HG03439 (cell line): ENCODE data around the gene GNB1.

ENCODE experiments used
- ATAC-seq: cut with Tn5 transposase; IDR thresholded peaks from one replicate; pipeline ENCODE4 v1.9.1; 2021; ENCODE audit warnings: mild to moderate bottlenecking, moderate library complexity; ENCODE audit not compliant: unreplicated experiment

The GNB1 gene

DNA sequence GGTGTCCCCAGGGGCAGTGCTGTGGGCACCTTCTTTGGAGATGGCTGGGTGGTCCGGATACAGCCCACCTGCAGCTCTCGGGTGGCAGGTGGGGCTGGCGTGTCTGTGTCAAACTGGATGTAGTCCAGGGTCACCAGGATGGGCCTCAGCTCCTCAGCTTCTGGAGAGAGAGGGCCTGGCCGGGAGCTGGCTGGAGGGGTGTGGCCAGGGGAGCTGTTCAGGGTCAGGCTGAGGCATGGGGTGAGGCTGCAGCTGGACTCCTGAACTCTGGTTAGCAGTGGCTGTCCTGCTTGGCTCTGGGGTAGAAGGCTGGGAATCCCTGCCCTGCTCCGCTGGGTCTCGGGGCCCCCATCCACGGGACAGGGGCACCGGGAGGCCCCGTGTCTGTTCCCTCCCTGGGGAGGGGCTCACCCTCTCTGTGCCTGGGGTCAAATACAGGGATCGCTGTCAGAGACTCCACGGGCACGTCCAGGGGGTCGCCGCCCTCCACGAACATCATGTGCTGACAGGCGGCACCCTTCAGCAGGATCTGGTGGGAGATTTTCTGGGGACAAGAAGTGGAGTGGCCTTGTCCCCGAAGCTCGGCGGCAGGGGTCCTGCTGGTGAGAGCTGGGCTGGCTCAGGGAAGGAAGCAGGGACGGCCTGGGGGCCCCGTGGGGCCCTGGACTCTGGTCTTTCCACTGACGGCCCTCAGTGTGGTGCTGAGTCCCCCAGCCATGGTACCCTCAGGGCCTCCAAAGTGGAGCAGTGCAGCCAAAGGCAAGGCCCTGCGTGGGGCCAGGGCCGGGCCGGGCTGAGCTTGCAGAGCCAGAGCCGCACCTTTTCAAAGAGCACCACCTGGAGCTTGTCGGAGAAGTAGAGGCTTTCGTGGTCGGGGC lies 32.3 kb upstream of the GNB1 start:
- no peak for ATAC-seq

- no peak for ATAC-seq
Measured at GRCh38 chr1:1922702-1922955, 31.7 kb upstream of the GNB1 start.

DNA sequence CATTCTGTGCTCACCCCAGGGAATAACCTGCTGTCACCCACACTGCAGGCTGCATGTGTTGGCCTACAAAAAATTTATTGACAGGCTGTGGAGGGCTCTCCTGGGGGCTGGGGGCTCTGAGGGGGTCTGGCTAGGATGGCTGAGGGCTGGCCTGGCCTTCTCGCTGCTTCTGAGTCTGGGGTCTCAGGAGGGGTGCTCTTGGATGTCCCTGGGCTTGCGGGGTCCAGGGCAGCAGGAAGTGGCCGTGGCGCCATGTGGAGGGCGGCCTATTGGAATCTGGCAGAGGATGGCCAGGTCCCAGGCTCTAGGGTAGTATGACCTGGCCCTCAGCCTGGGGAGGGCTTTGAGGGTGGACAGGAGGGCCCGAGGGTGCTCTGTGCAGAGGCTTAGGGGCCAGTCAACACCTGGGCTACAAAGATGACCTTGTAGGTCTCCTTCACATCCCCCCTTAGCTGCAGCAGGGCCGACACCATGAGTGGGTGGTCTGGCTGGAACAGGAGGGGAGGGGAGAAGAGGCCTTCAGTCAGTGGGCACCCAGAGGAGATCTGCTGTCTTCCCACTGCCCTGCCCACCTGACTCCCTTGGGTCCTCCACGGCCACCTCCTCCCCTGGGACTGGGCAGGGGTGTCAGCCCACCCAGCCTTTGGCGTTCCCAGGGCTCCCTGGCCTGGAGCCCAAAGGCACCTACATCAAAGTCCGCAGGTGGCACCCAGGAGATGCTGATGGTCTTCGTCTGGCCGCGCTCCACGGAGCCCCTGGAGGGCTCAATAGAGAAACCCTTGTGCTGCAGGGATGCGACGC lies 31.2 kb upstream of the GNB1 start:
- no peak for ATAC-seq

DNA sequence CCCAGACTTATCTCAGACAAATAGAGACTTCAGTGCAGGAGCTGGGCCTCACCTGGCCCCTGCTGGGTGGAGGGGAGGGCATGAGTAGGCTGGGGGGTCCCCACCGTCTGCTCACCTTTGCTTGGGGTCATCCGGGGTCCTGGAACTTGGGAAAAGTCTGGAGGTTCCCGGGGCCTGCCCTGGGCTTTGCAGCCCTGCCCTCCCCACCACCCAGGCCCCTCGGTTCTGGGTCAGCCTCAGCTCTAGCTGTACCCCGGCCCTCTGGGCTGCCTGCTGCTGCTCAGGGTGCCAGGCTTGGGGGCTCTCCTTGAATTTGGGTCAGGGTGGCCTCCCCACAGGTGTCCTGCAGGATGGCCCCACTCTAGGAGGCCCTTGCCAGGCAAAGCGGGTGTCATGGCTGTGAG lies 30.6 kb upstream of the GNB1 start:
- no peak for ATAC-seq

DNA sequence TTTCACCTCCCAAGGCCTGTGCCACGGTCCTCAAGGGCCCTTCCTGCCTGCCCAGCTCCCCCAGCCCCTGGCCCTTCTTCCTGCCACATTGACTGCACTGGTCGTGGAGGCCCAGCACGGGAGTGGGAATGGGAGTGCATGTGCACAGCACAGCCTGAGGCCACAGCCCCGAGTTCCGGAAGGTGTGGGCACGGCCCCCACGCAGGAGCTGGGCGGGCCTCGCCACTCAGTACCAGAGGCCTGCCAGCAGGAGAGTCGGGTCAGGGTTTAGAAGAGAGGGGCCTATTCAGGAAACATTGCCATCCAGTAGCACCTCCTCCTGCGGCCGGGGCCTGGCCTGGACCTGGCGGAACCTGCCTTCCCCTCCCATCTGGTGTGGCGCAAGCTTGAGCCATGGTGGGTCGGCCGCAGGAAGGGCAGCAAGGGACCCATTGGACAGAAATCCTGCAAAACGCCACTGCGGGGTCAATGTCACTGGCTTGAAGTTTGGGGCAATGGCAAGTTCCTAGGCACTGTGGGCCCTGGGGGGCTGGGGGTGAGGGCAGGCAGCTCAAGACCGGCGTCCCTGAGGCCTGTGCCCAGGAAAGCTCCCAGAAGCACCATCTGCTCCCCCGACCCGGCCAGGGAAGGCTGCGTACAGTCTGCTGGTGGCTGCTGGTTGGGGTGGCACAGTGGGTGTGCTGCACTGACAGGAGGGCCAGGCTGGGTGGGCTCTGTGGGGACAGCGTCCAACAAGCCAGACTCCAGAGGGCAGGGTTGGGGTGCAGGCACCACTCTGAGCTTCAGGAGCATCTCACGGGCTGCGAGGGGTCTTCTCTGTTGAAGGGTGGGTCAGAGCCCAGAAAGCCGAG lies 29.9 kb upstream of the GNB1 start:
- no peak for ATAC-seq

GRCh38 chr1:1920057-1920607 lies 29.2 kb upstream of the GNB1 start:
- no peak for ATAC-seq

- peak; percentile 72 for ATAC-seq
Measured at GRCh38 chr1:1919304-1920056, 28.6 kb upstream of the GNB1 start.

GRCh38 chr1:1918901-1919303 lies 28.0 kb upstream of the GNB1 start, which contains the start of gene TMEM52:
Gene TMEM52 (minus strand): TSS chr1:1919279. CDS start chr1:1919265, 14 bp downstream.
- peak; percentile 23 for ATAC-seq

DNA sequence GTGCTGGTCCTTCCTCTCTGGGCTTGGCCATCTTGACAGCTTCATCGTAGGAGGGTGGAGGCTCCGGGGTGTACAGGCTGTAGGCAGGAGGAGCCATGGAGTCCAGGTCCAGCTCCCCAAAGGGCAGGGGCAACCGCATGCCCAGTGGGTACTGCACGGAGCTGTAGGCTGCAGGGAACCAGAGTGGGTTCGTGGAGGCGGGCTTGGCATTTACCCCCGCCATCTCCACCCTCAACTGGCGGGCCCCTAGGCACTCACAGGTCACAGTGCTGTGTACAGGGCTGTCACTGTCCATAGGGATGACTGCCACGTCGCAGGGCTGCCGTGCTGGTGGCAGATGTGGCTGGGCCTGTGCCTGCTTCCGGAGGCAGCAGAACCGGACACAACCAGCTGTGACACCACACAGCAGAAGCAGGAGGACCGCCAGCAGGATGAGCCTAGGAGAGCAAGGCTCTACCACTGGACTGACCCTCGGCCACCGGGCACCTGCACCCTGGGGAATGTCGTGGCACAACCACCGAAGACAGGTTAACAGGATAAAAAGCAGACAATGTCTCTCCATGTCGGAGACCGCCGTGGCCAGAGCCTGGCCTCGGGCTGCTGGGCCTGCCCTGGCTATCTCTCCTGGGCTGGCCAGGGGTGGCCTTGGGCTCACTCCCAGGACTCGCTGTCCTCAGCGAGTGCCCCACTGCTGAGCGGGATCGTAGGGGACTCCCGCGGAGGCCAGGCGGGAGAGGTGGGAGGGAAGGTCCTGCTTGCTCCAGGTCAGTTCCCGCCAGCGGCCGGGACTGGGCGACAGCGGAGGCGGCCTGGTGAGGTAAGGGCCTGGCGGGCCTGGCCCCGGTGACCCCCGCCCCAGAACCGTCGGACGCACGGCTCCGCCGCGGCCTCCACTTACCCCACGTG lies 27.4 kb upstream of the GNB1 start:
- ATAC-seq, result no peak

- ATAC-seq, result no peak
Measured at GRCh38 chr1:1917304-1917976, 26.6 kb upstream of the GNB1 start.

GRCh38 chr1:1916851-1917251 lies 26.0 kb upstream of the GNB1 start:
- ATAC-seq, result no peak

DNA sequence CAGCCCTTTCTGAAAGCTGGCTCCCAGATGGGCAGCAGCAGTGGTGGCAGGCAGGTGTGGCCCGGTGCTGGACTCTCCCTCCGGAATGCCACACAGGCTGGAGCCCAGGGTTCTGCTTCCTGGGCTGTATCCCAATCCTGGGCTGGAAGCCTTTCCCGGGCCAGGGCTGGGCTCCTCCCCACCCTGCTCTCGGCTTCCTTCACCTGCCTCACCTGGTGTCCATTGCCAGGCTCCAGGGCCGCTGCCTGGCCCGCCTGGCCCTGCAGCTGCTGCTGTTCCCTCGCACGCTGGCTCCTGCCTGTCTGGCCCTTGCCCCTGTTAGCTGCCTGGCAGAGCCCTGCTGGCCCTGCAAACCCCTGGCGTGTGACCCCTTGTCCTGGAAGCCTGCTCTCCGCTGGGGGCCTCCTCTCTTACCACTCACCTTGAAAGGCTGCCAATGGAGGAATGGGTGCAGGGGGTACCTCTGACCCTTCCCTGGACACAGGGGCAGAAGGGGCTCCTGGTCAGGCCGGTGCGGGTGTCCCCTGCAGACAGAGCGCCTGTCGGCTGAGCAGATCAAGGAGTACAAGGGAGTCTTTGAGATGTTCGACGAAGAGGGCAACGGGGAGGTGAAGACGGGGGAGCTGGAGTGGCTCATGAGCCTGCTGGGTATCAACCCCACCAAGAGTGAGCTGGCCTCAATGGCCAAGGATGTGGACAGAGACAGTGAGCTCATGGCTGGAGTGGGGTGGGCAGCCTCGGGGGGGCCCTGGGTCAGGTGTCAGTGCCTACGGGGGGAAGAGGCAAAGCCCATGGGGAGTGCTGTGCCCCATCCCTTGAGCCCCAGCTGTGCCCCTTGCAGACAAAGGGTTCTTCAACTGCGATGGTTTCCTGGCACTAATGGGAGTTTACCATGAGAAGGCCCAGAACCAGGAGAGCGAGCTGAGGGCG lies 25.3 kb upstream of the GNB1 start:
- no peak for ATAC-seq

GRCh38 chr1:1914971-1915692 lies 24.2 kb upstream of the GNB1 start, which contains the start of gene CALML6:
Gene CALML6 (plus strand): TSS chr1:1915260. CDS start chr1:1915281, 21 bp downstream.
- ATAC-seq, result no peak

DNA sequence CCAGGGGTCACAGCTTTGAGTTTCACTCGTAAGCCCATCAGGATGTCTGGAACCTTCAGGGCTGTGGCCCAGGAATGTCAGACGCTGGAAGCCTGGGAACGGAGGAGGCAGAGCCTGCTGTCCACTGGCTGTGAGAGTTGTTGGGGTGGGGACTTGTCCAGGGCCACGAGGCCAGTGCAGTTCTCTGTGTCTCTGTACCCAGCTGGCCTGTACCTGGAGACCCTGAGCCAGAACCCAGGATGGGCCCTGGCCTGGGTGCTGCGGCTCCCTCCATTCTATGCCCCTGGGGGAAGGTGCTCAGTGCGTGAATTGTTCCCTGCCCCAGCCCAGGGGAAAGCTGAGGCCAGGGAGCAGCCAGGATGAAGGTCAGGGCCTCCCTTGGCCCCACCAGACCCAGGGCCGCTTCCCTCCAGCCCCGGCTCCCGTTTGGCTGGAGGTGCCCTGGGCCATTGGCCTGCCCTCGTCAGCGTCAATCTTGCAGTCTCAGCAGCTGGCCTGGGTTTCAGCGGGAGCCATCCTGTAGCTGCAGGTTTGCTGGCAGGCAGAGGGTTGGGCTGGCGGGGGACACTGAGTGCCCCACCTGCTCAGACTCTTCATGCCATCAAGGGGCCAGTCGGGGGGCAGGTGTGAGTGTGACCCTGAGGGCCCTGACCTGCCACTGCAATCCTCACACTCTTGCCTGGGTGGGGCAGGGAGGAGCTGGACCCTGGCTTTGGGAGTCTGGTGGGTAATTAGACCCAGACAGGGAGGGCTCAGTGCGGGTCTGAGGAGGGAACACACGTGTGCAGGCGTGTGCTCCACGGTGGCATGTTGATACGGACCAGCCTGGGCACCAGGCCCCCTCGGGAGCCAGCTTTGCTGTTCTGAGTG lies 23.4 kb upstream of the GNB1 start:
- ATAC-seq, result no peak

- ATAC-seq, result no peak
Measured at GRCh38 chr1:1911350-1912041, 20.6 kb upstream of the GNB1 start.
